ENCODE results near the gene EIF5AL1. TPM values are rescaled to one million over a fixed set of nuclear protein-coding genes. Genes with fewer than 3 reads are reported as not detected.
A peak's percentile ranks its signal among the peaks of the same experiment; 100 is the strongest.

EIF5AL1 gene
- total and polyA plus RNA-seq, 9 of the 15 experiments (the other 6 are each of a cell fraction or from before 2014, with no cell fraction given) = 0.03 to 3.4 (median 0.53) TPM; not detected in 1

GRCh38 chr10:79470096-79470495 is 42.2 kb upstream of the EIF5AL1 start:
- no peak for DNase-seq (ENCODE audit: extremely low read depth in 1 of 4, low spot score in 3 of 4)
- intact Hi-C loops (cut with micrococcal nuclease) = no loop called here
- in situ Hi-C loops (cut with MboI) = loop anchor here (5.0 kb wide), 1 partner anchor 78 kb away; no protein-coding TSS in a partner anchor
- H3K27me3 ChIP-seq (ENCODE audit: control insufficient read depth in 2 of 2, insufficient read depth in 2 of 2, low read length in 2 of 2) = no peaks in the 10 kb centered on the region; a peak in 1 of 5 replicates
- no peak for ATAC-seq
- H3K4me3 ChIP-seq = no peak overlapping the region
- H3K79me2 ChIP-seq (ENCODE audit: control insufficient read depth, insufficient read depth, low read length) = no peaks in the 10 kb centered on the region
- H2AFZ ChIP-seq (ENCODE audit: low read depth, low read length) = no peak overlapping the region
- peaks cover 7 to 19% of the 10 kb centered on the region in 2 experiments; a peak in 3 of 5 replicates for H3K4me1 ChIP-seq (replicated peaks in 1 of 2; ENCODE audit: control insufficient read depth in 2 of 2, insufficient read depth in 2 of 2, low read length in 2 of 2)
- WGBS (ENCODE audit: insufficient coverage, low coverage, missing lambda C conversion rate) = 58% methylated on average over 8 of the region's 8 CpGs
- H3K4me2 ChIP-seq (ENCODE audit: insufficient read depth, low read length) = no peak overlapping the region
- H3K9me1 ChIP-seq (ENCODE audit: control insufficient read depth, insufficient read depth, low read length) = no peaks in the 10 kb centered on the region
- no TSS peak for BruUV-seq (replicated peaks)
- H3K27ac ChIP-seq (ENCODE audit: extremely low read depth, low read depth, low read length) = no peak overlapping the region
- H3K36me3 ChIP-seq (ENCODE audit: control insufficient read depth, insufficient read depth, low read length) = no peaks in the 10 kb centered on the region
- TF ChIP-seq NCOA4 (IDR thresholded peaks at IDR 0.05; ENCODE audit: partially characterized antibody) (no peak), ZNF232 (CRISPR knock-in tag; IDR thresholded peaks at IDR 0.05) (no peak), MTA1 (IDR thresholded peaks at IDR 0.05; ENCODE audit: borderline replicate concordance) (no peak), KAT8 (IDR thresholded peaks at IDR 0.05; ENCODE audit: low read depth) (no peak), PKNOX1 (IDR thresholded peaks at IDR 0.05) (no peak), ZNF830 (CRISPR knock-in tag; IDR thresholded peaks at IDR 0.05) (no peak)
- FAIRE-seq = no peak
- no peaks in the 10 kb centered on the region for H4K20me1 ChIP-seq (replicated peaks; ENCODE audit: control insufficient read depth, insufficient read depth, low read length)
- CTCF ChIA-PET (ENCODE audit: low intra/inter-chr PET ratio) = no interaction called here
- no peaks in the 10 kb centered on the region for H3K9me3 ChIP-seq (replicated peaks; ENCODE audit: control insufficient read depth, insufficient read depth, low read depth, low read length)
- peak overlapping the region in 1 of 2 experiments; percentile 24; a peak in 1 of 4 replicates for H3K9ac ChIP-seq (ENCODE audit: insufficient read depth in 1 of 2, low read depth in 2 of 2, low read length in 2 of 2)
- POLR2A ChIA-PET = interaction anchor here (0.7 to 0.8 kb wide), 2 partner anchors 10 to 120 kb away, joined by 3 read pairs; no protein-coding TSS in a partner anchor
